DND-41 (cell line): ENCODE results near the gene NUP85.
"Not testable (repeated sequence)": the region's sequence is repeated elsewhere in the genome, so short reads cannot be mapped to it uniquely, and the experiment has no call there.

Experiments
- ATAC-seq: fragments of 200-7000 bp; cut with Tn5 transposase; 3 replicates; pipeline ENCODE4 v1.9.1; 2021; ENCODE audit warnings: low read depth; ENCODE audit not compliant: insufficient read depth
- DNase-seq: peaks from one replicate; pipeline ENCODE4 v3.0.0-alpha.2; 2020
- H2AFZ ChIP-seq: 2 replicates; pipeline ENCODE4 v1.6.0; 2012; ENCODE audit warnings: low read depth, low read length
- H3K27ac ChIP-seq: 2 replicates; pipeline ENCODE4 v1.5.1; 2012; ENCODE audit warnings: low read length, inconsistent platforms
- H3K27me3 ChIP-seq: fragments of 200-600 bp; sonication (generic); 2 replicates; pipeline ENCODE4 v1.6.0; 2012; ENCODE audit warnings: low read length, mild to moderate bottlenecking, inconsistent platforms; ENCODE audit not compliant: insufficient read depth, poor library complexity
- H3K36me3 ChIP-seq: 2 replicates; pipeline ENCODE4 v1.5.1; 2012; ENCODE audit warnings: low read length, inconsistent platforms; ENCODE audit not compliant: insufficient read depth
- H3K4me1 ChIP-seq: 2 replicates; pipeline ENCODE4 v1.5.1; 2012; ENCODE audit warnings: mild to moderate bottlenecking, low read length; ENCODE audit not compliant: insufficient read depth
- H3K4me2 ChIP-seq: 2 replicates; pipeline ENCODE4 v1.6.0; 2012; ENCODE audit warnings: mild to moderate bottlenecking, moderate library complexity, low read length, inconsistent platforms; ENCODE audit not compliant: insufficient read depth
- H3K4me3 ChIP-seq, 2 experiments: fragments of 200-600 bp in 1 of 2; shearing (Covaris generic) in 1 of 2; 2 replicates each; pipeline ENCODE4 v1.5.1; 2012 to 2016; ENCODE audit warnings: inconsistent platforms in 2 of 2, low read length in 2 of 2, mild to moderate bottlenecking in 2 of 2, low read depth in 1 of 2, moderate library complexity in 1 of 2
- H3K79me2 ChIP-seq: 2 replicates; pipeline ENCODE4 v1.6.0; 2012; ENCODE audit warnings: low read length, inconsistent platforms; ENCODE audit not compliant: insufficient read depth
- H3K9ac ChIP-seq: 2 replicates; pipeline ENCODE4 v1.6.0; 2012; ENCODE audit warnings: low read depth, mild to moderate bottlenecking, inconsistent platforms, low read length, moderate library complexity
- H3K9me3 ChIP-seq: 2 replicates; pipeline ENCODE4 v1.5.1; 2012; ENCODE audit warnings: low read length, moderate library complexity, mild to moderate bottlenecking, inconsistent platforms; ENCODE audit not compliant: insufficient read depth, severe bottlenecking
- H4K20me1 ChIP-seq: 2 replicates; pipeline ENCODE4 v1.6.0; 2012; ENCODE audit warnings: low read length; ENCODE audit not compliant: insufficient read depth
- CTCF ChIP-seq: IDR thresholded peaks from 2 replicates; pipeline ENCODE4 v1.5.1; 2012; ENCODE audit warnings: borderline replicate concordance, low read length, moderate library complexity, mild to moderate bottlenecking; ENCODE audit not compliant: poor library complexity, severe bottlenecking; ENCODE audit errors: extremely low read depth
- EZH2 ChIP-seq: IDR thresholded peaks from 3 replicates; pipeline ENCODE4 v1.6.1; 2012; ENCODE audit warnings: borderline replicate concordance, low read depth, mild to moderate bottlenecking, moderate library complexity, low read length, inconsistent platforms; ENCODE audit not compliant: severe bottlenecking

NUP85 gene

GRCh38 chr17:75252039-75252816 is 46.7 kb downstream of the NUP85 start:
- H3K27ac ChIP-seq: no peak overlapping the region
- H3K9ac ChIP-seq: no peak overlapping the region
- DNase-seq: no peak

GRCh38 chr17:75255954-75256698 is 50.6 kb downstream of the NUP85 start:
- H3K4me2 ChIP-seq, H3K27ac ChIP-seq, H3K9me3 ChIP-seq, DNase-seq, H3K27me3 ChIP-seq, H3K36me3 ChIP-seq, H2AFZ ChIP-seq, H3K9ac ChIP-seq, ATAC-seq, H3K4me3 ChIP-seq: not testable (repeated sequence)
- peaks cover 27% of the 10 kb centered on the region for H3K4me1 ChIP-seq
- peaks cover 27% of the 10 kb centered on the region for H4K20me1 ChIP-seq
- peaks cover 71% of the 10 kb centered on the region for H3K79me2 ChIP-seq

More at GRCh38 chr17:75252039-75252816, 46.7 kb downstream of the NUP85 start:
- Histone ChIP-seq H3K4me1 (no peaks in the 10 kb centered on the region), H3K36me3 (peaks cover 7% of the 10 kb centered on the region; the same call in 1 of the 2 replicates), H3K4me3 (no peak overlapping the region), H3K27me3 (no peaks in the 10 kb centered on the region), H4K20me1 (peaks cover 10% of the 10 kb centered on the region; the same call in 1 of the 2 replicates), H3K9me3 (no peaks in the 10 kb centered on the region), H3K79me2 (peaks cover 68% of the 10 kb centered on the region), H2AFZ (no peak overlapping the region), H3K4me2 (no peak overlapping the region)
- ATAC-seq: no peak
- TF ChIP-seq CTCF (no peak), EZH2 (no peak)

GRCh38 chr17:75257228-75257627 is 51.7 kb downstream of the NUP85 start:
- H3K9me3 ChIP-seq: not testable (repeated sequence)

GRCh38 chr17:75260641-75261335 is 55.3 kb downstream of the NUP85 start:
- Histone ChIP-seq H3K27me3 (no peaks in the 10 kb centered on the region), H3K79me2 (peaks cover 75% of the 10 kb centered on the region), H3K9ac (peak overlapping the region; percentile 81), H3K36me3 (peaks cover 30% of the 10 kb centered on the region), H3K9me3 (no peaks in the 10 kb centered on the region), H3K4me3 (peak overlapping the region; percentile 67 to 77), H3K4me1 (peaks cover 42% of the 10 kb centered on the region), H3K4me2 (peak overlapping the region; percentile 82), H4K20me1 (peaks cover 24% of the 10 kb centered on the region), H2AFZ (peak overlapping the region; percentile 89), H3K27ac (peak overlapping the region; percentile 95)
- DNase-seq (no peak), ATAC-seq (peak; percentile 44)
- TF ChIP-seq CTCF (peak; percentile 34), EZH2 (no peak)

More at GRCh38 chr17:75257228-75257627, 51.7 kb downstream of the NUP85 start:
- not testable (repeated sequence) for H3K9ac ChIP-seq, DNase-seq, H3K4me3 ChIP-seq, H3K4me2 ChIP-seq, H3K27ac ChIP-seq, H3K36me3 ChIP-seq, ATAC-seq, H3K27me3 ChIP-seq, H2AFZ ChIP-seq
- Histone ChIP-seq H3K4me1 (peaks cover 28% of the 10 kb centered on the region), H4K20me1 (peaks cover 24% of the 10 kb centered on the region), H3K79me2 (peaks cover 68% of the 10 kb centered on the region)
